Placental pericyte (primary cell): ENCODE data around the gene ZNF24. TPM values are rescaled to one million over a fixed set of nuclear protein-coding genes. Genes with fewer than 3 reads are reported as not detected.

Experiments used
- total RNA-seq: library from RNA; depleted of rRNA; stranded (reverse); fragments of >200 nt; gene quantifications from 2 replicates; pipeline ENCODE4 v1.2.3, GENCODE V29; 2012

ZNF24 gene
- total RNA-seq = 28.9 and 39.5 TPM in 2 replicates

GRCh38 chr18:35343936-35344735 is at the start of gene ZNF24:
ZNF24 (minus strand) TSS chr18:35344420; CDS start chr18:35340650, 3,770 bp downstream.

GRCh38 chr18:35376742-35377695 is 32.8 kb upstream of the ZNF24 start, which contains the start of gene ZNF396:
ZNF396 (minus strand) TSS chr18:35377337; CDS start chr18:35374292, 3,045 bp downstream.

GRCh38 chr18:35290094-35290735 is 54.0 kb downstream of the ZNF24 start, which contains the start of gene ZSCAN30:
ZSCAN30 (minus strand) TSS chr18:35290229; CDS start chr18:35264352, 25,877 bp downstream.

Other genes with a start within 250 kb of the ZNF24 start
- 10.6 and 12.7 TPM in 2 replicates for gene ZNF397, start 103.4 kb downstream of the ZNF24 start, total RNA-seq
- gene ZSCAN30, start 54.2 kb downstream of the ZNF24 start, total RNA-seq = 10.1 and 21.0 TPM in 2 replicates
- gene ZNF396, start 32.9 kb upstream of the ZNF24 start, total RNA-seq = 0.57 and 1.8 TPM in 2 replicates
- 5.6 and 7.4 TPM in 2 replicates for gene INO80C, start 153.5 kb upstream of the ZNF24 start, total RNA-seq
- 113 and 123 TPM in 2 replicates for gene GALNT1, start 237.3 kb upstream of the ZNF24 start, total RNA-seq